ENCODE measurements around the gene WSCD1. TPM values are rescaled to one million over a fixed set of nuclear protein-coding genes. Genes with fewer than 3 reads are reported as not detected.

The WSCD1 gene
- total and polyA plus RNA-seq, 2 donors (not counting 1 experiment from before 2014, with no cell fraction given), result not detected

DNA sequence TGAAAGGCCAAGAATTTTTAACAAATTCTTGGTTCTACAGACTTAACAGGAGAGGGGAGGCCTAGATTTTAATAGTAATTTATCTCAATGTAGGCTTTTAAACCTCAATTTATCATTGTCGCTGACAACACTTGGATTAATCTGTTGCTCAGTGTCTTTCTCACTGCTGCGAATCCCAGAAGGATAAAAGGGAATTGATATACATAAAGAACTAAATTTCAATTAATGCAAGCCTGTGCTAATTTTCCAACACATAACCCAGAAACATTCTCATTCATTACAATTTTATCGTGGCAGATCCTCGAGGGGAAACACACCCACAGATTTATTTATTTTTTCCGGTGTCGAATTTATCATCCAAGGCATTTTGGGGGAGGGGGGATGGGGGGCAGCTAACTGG is 98.1 kb downstream of the WSCD1 start:
- Histone ChIP-seq H4K20me1 (ENCODE audit: control insufficient read depth, insufficient read depth, low read length, poor library complexity, severe bottlenecking) (no peaks in the 10 kb centered on the region), H3K4me2 (replicated peaks; ENCODE audit: low read depth, low read length, poor library complexity, severe bottlenecking) (no peak overlapping the region), H3K27ac (ENCODE audit: low read length in 2 of 2) (no peak overlapping the region), H2AFZ (ENCODE audit: insufficient read depth, low read depth, low read length, poor library complexity, severe bottlenecking) (no peak overlapping the region), H3K4me1 (ENCODE audit: control insufficient read depth in 2 of 2, insufficient read depth in 2 of 2, low read length in 2 of 2) (no peaks in the 10 kb centered on the region), H3K9me3 (ENCODE audit: control extremely low read depth in 1 of 3, control insufficient read depth in 2 of 3, insufficient read depth in 1 of 3, low read length in 2 of 3) (peaks cover 0 to 4% (median 0%) of the 10 kb centered on the region in 3 donors), H3K36me3 (replicated peaks in 1 of 2; ENCODE audit: control extremely low read depth in 1 of 2, control insufficient read depth in 1 of 2, extremely low read depth in 1 of 2, insufficient read depth in 2 of 2, low read length in 1 of 2) (no peaks in the 10 kb centered on the region), H3K4me3 (ENCODE audit: control extremely low read depth in 1 of 5, extremely low read depth in 1 of 5, insufficient read depth in 1 of 5, low read depth in 2 of 5, low read length in 4 of 5) (no peak overlapping the region), H3K9ac (ENCODE audit: low read length) (no peak overlapping the region), H3K27me3 (replicated peaks in 1 of 4; ENCODE audit: control extremely low read depth in 1 of 4, control insufficient read depth in 3 of 4, insufficient read depth in 4 of 4, low read length in 3 of 4) (no peaks in the 10 kb centered on the region), H3K79me2 (ENCODE audit: control insufficient read depth, insufficient read depth, low read length) (no peaks in the 10 kb centered on the region)
- Mint-ChIP-seq H3K27ac (no peak overlapping the region), H3K9me3 (ENCODE audit: insufficient read depth) (no peaks in the 10 kb centered on the region), H3K4me1 (no peaks in the 10 kb centered on the region), H3K4me3 (no peak overlapping the region), H3K27me3 (peaks cover 18% of the 10 kb centered on the region)
- ChIA-PET CTCF (no interaction called here), POLR2A (no interaction called here)
- no peak for ATAC-seq (ENCODE audit: low read depth)
- DNase-seq, result no peak
- no peak for TF ChIP-seq EZH2 (IDR thresholded peaks at IDR 0.05; ENCODE audit: borderline replicate concordance, insufficient read depth, low read depth, low read length, poor library complexity, severe bottlenecking)
- TF ChIP-seq, protein P1, sequence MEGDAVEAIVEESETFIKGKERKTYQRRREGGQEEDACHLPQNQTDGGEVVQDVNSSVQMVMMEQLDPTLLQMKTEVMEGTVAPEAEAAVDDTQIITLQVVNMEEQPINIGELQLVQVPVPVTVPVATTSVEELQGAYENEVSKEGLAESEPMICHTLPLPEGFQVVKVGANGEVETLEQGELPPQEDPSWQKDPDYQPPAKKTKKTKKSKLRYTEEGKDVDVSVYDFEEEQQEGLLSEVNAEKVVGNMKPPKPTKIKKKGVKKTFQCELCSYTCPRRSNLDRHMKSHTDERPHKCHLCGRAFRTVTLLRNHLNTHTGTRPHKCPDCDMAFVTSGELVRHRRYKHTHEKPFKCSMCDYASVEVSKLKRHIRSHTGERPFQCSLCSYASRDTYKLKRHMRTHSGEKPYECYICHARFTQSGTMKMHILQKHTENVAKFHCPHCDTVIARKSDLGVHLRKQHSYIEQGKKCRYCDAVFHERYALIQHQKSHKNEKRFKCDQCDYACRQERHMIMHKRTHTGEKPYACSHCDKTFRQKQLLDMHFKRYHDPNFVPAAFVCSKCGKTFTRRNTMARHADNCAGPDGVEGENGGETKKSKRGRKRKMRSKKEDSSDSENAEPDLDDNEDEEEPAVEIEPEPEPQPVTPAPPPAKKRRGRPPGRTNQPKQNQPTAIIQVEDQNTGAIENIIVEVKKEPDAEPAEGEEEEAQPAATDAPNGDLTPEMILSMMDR (IDR thresholded peaks at IDR 0.05), result no peak
- intact Hi-C loops (cut with micrococcal nuclease), result no loop called here
- 60% methylated on average over 1 of the region's 6 CpGs for WGBS (ENCODE audit: insufficient coverage)

DNA sequence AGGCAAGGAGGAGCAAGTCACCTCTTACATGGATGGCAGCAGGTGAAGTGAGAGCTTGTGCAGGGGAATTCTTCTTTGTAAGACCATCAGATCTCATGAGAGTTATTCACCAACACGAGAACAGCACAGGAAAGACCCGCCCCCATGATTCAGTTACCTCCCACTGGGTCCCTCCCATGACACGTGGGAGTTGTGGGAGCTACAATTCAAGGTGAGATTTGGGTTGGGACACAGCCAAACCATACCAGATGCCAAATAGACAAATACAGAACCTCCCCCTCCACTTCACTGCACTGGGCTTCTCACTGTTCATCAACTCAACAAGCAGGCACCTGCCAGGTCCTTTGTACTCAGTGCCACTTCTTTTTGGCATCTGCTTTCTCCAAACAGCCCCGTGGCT is 100.2 kb downstream of the WSCD1 start:
- no peaks in the 10 kb centered on the region for H3K79me2 ChIP-seq (ENCODE audit: control insufficient read depth, insufficient read depth, low read length)
- Mint-ChIP-seq H3K27me3 (peaks cover 18% of the 10 kb centered on the region), H3K4me3 (no peak overlapping the region), H3K27ac (no peak overlapping the region), H3K4me1 (no peaks in the 10 kb centered on the region), H3K9me3 (ENCODE audit: insufficient read depth) (no peaks in the 10 kb centered on the region)
- WGBS (ENCODE audit: insufficient coverage), result 100% methylated on average over 1 of the region's 4 CpGs
- TF ChIP-seq EZH2 (IDR thresholded peaks at IDR 0.05; ENCODE audit: borderline replicate concordance, insufficient read depth, low read depth, low read length, poor library complexity, severe bottlenecking), result no peak
- intact Hi-C loops (cut with micrococcal nuclease), result no loop called here
- no peak overlapping the region for H3K9ac ChIP-seq (ENCODE audit: low read length)
- H3K4me2 ChIP-seq (replicated peaks; ENCODE audit: low read depth, low read length, poor library complexity, severe bottlenecking), result no peak overlapping the region
- no peak overlapping the region for H3K27ac ChIP-seq (ENCODE audit: low read length in 2 of 2)
- H4K20me1 ChIP-seq (ENCODE audit: control insufficient read depth, insufficient read depth, low read length, poor library complexity, severe bottlenecking), result no peaks in the 10 kb centered on the region
- H3K9me3 ChIP-seq (ENCODE audit: control extremely low read depth in 1 of 3, control insufficient read depth in 2 of 3, insufficient read depth in 1 of 3, low read length in 2 of 3), result peaks cover 0 to 4% (median 0%) of the 10 kb centered on the region in 3 donors
- no peaks in the 10 kb centered on the region for H3K36me3 ChIP-seq (replicated peaks in 1 of 2; ENCODE audit: control extremely low read depth in 1 of 2, control insufficient read depth in 1 of 2, extremely low read depth in 1 of 2, insufficient read depth in 2 of 2, low read length in 1 of 2)
- H3K4me1 ChIP-seq (ENCODE audit: control insufficient read depth in 2 of 2, insufficient read depth in 2 of 2, low read length in 2 of 2), result no peaks in the 10 kb centered on the region
- DNase-seq, result no peak
- ChIA-PET POLR2A (no interaction called here), CTCF (no interaction called here)
- ATAC-seq (ENCODE audit: low read depth), result no peak
- no peak overlapping the region for H3K4me3 ChIP-seq (ENCODE audit: control extremely low read depth in 1 of 5, extremely low read depth in 1 of 5, insufficient read depth in 1 of 5, low read depth in 2 of 5, low read length in 4 of 5)
- no peak overlapping the region for H2AFZ ChIP-seq (ENCODE audit: insufficient read depth, low read depth, low read length, poor library complexity, severe bottlenecking)
- no peaks in the 10 kb centered on the region for H3K27me3 ChIP-seq (replicated peaks in 1 of 4; ENCODE audit: control extremely low read depth in 1 of 4, control insufficient read depth in 3 of 4, insufficient read depth in 4 of 4, low read length in 3 of 4)
